ENCODE results near the gene ZNRF4.
"Not testable (repeated sequence)": the region's sequence is repeated elsewhere in the genome, so short reads cannot be mapped to it uniquely, and the experiment has no call there.

ZNRF4 gene

GRCh38 chr19:5434970-5435641 is 20.1 kb upstream of the ZNRF4 start:
- in situ Hi-C loops (cut with MboI; ENCODE audit: low sequenced_read_pairs): no loop called here
- no peaks in the 10 kb centered on the region for H3K36me3 ChIP-seq (replicated peaks)
- no peak for DNase-seq (ENCODE audit: low spot score in 2 of 2)
- no peaks in the 10 kb centered on the region for H3K4me1 ChIP-seq
- H3K9me3 ChIP-seq: no peaks in the 10 kb centered on the region
- no peak overlapping the region for H3K4me3 ChIP-seq
- H3K27me3 ChIP-seq (ENCODE audit: low read depth): no peaks in the 10 kb centered on the region

GRCh38 chr19:5435642-5436017 is 19.6 kb upstream of the ZNRF4 start:
- Histone ChIP-seq H3K36me3 (replicated peaks) (no peaks in the 10 kb centered on the region), H3K9me3 (no peaks in the 10 kb centered on the region), H3K4me3 (no peak overlapping the region), H3K4me1 (no peaks in the 10 kb centered on the region), H3K27me3 (ENCODE audit: low read depth) (no peaks in the 10 kb centered on the region)
- in situ Hi-C loops (cut with MboI; ENCODE audit: low sequenced_read_pairs): no loop called here
- DNase-seq (ENCODE audit: low spot score in 2 of 2): no peak

GRCh38 chr19:5436106-5436947 is 18.9 kb upstream of the ZNRF4 start:
- no peaks in the 10 kb centered on the region for H3K4me1 ChIP-seq
- H3K4me3 ChIP-seq: peak overlapping the region; percentile 35
- in situ Hi-C loops (cut with MboI; ENCODE audit: low sequenced_read_pairs): no loop called here
- H3K27me3 ChIP-seq (ENCODE audit: low read depth): no peaks in the 10 kb centered on the region; the same call in 1 of the 2 replicates
- H3K36me3 ChIP-seq (replicated peaks): no peaks in the 10 kb centered on the region
- DNase-seq (ENCODE audit: low spot score in 2 of 2): peak; percentile 81 to 93
- H3K9me3 ChIP-seq: no peaks in the 10 kb centered on the region

GRCh38 chr19:5436948-5437306 is 18.3 kb upstream of the ZNRF4 start:
- in situ Hi-C loops (cut with MboI; ENCODE audit: low sequenced_read_pairs): no loop called here
- Histone ChIP-seq H3K27me3 (ENCODE audit: low read depth) (no peaks in the 10 kb centered on the region; the same call in 1 of the 2 replicates), H3K4me3 (peak overlapping the region; percentile 35), H3K9me3 (no peaks in the 10 kb centered on the region), H3K4me1 (no peaks in the 10 kb centered on the region), H3K36me3 (replicated peaks) (no peaks in the 10 kb centered on the region)
- no peak for DNase-seq (ENCODE audit: low spot score in 2 of 2)

- DNase-seq (ENCODE audit: low spot score in 2 of 2); H3K9me3 ChIP-seq; H3K4me1 ChIP-seq; H3K36me3 ChIP-seq (replicated peaks); in situ Hi-C loops (cut with MboI; ENCODE audit: low sequenced_read_pairs); H3K4me3 ChIP-seq; H3K27me3 ChIP-seq (ENCODE audit: low read depth): not testable (repeated sequence)
Measured at GRCh38 chr19:5438756-5439155, 16.5 kb upstream of the ZNRF4 start.

GRCh38 chr19:5439452-5439851 is 15.8 kb upstream of the ZNRF4 start:
- Histone ChIP-seq H3K27me3 (ENCODE audit: low read depth) (no peaks in the 10 kb centered on the region; the same call in 1 of the 2 replicates), H3K4me3 (no peak overlapping the region), H3K36me3 (replicated peaks) (no peaks in the 10 kb centered on the region), H3K4me1 (no peaks in the 10 kb centered on the region), H3K9me3 (no peaks in the 10 kb centered on the region)
- DNase-seq (ENCODE audit: low spot score in 2 of 2): no peak
- in situ Hi-C loops (cut with MboI; ENCODE audit: low sequenced_read_pairs): no loop called here

GRCh38 chr19:5440299-5440698 is 14.9 kb upstream of the ZNRF4 start:
- in situ Hi-C loops (cut with MboI; ENCODE audit: low sequenced_read_pairs): no loop called here
- no peaks in the 10 kb centered on the region for H3K4me1 ChIP-seq
- no peaks in the 10 kb centered on the region for H3K36me3 ChIP-seq (replicated peaks)
- no peaks in the 10 kb centered on the region for H3K9me3 ChIP-seq
- no peak overlapping the region for H3K4me3 ChIP-seq
- no peak for DNase-seq (ENCODE audit: low spot score in 2 of 2)
- no peaks in the 10 kb centered on the region; the same call in 1 of the 2 replicates for H3K27me3 ChIP-seq (ENCODE audit: low read depth)

GRCh38 chr19:5443723-5444122 is 11.5 kb upstream of the ZNRF4 start:
- Histone ChIP-seq H3K36me3 (replicated peaks) (no peaks in the 10 kb centered on the region), H3K4me1 (no peaks in the 10 kb centered on the region), H3K4me3 (no peak overlapping the region), H3K9me3 (no peaks in the 10 kb centered on the region), H3K27me3 (ENCODE audit: low read depth) (peaks cover 3% of the 10 kb centered on the region)
- in situ Hi-C loops (cut with MboI; ENCODE audit: low sequenced_read_pairs): no loop called here
- no peak for DNase-seq (ENCODE audit: low spot score in 2 of 2)

GRCh38 chr19:5444431-5444830 is 10.8 kb upstream of the ZNRF4 start:
- no peak overlapping the region for H3K4me3 ChIP-seq
- H3K27me3 ChIP-seq (ENCODE audit: low read depth): peaks cover 7% of the 10 kb centered on the region
- H3K36me3 ChIP-seq (replicated peaks): no peaks in the 10 kb centered on the region
- H3K9me3 ChIP-seq: no peaks in the 10 kb centered on the region
- in situ Hi-C loops (cut with MboI; ENCODE audit: low sequenced_read_pairs): no loop called here
- H3K4me1 ChIP-seq: no peaks in the 10 kb centered on the region
- DNase-seq (ENCODE audit: low spot score in 2 of 2): no peak

- H3K4me3 ChIP-seq: no peak overlapping the region
- H3K9me3 ChIP-seq: no peaks in the 10 kb centered on the region
- no peaks in the 10 kb centered on the region for H3K36me3 ChIP-seq (replicated peaks)
- in situ Hi-C loops (cut with MboI; ENCODE audit: low sequenced_read_pairs): no loop called here
- DNase-seq (ENCODE audit: low spot score in 2 of 2): no peak
- peaks cover 7% of the 10 kb centered on the region for H3K27me3 ChIP-seq (ENCODE audit: low read depth)
- no peaks in the 10 kb centered on the region for H3K4me1 ChIP-seq
Measured at GRCh38 chr19:5445071-5445470, 10.1 kb upstream of the ZNRF4 start.

GRCh38 chr19:5445561-5446055 is 9.6 kb upstream of the ZNRF4 start:
- no peak for DNase-seq (ENCODE audit: low spot score in 2 of 2)
- H3K4me1 ChIP-seq: no peaks in the 10 kb centered on the region
- in situ Hi-C loops (cut with MboI; ENCODE audit: low sequenced_read_pairs): no loop called here
- H3K36me3 ChIP-seq (replicated peaks): no peaks in the 10 kb centered on the region
- H3K9me3 ChIP-seq: no peaks in the 10 kb centered on the region
- peaks cover 7% of the 10 kb centered on the region for H3K27me3 ChIP-seq (ENCODE audit: low read depth)
- no peak overlapping the region for H3K4me3 ChIP-seq

GRCh38 chr19:5447700-5448311 is 7.4 kb upstream of the ZNRF4 start:
- DNase-seq (ENCODE audit: low spot score in 2 of 2): no peak
- H3K4me1 ChIP-seq: no peaks in the 10 kb centered on the region

GRCh38 chr19:5448374-5448773 is 6.8 kb upstream of the ZNRF4 start:
- Histone ChIP-seq H3K4me3 (no peak overlapping the region), H3K9me3 (no peaks in the 10 kb centered on the region), H3K36me3 (replicated peaks) (no peaks in the 10 kb centered on the region), H3K27me3 (ENCODE audit: low read depth) (peaks cover 7% of the 10 kb centered on the region), H3K4me1 (no peaks in the 10 kb centered on the region)
- in situ Hi-C loops (cut with MboI; ENCODE audit: low sequenced_read_pairs): no loop called here
- DNase-seq (ENCODE audit: low spot score in 2 of 2): no peak

More at GRCh38 chr19:5447700-5448311, 7.4 kb upstream of the ZNRF4 start:
- H3K36me3 ChIP-seq (replicated peaks): no peaks in the 10 kb centered on the region
- H3K4me3 ChIP-seq: no peak overlapping the region
- no peaks in the 10 kb centered on the region for H3K9me3 ChIP-seq
- peaks cover 7% of the 10 kb centered on the region for H3K27me3 ChIP-seq (ENCODE audit: low read depth)
- in situ Hi-C loops (cut with MboI; ENCODE audit: low sequenced_read_pairs): no loop called here

Measured in HAP-1 (cell line).